Activated CD4-positive, alpha-beta memory T cell treated with anti-CD3 and anti-CD28 coated beads, Interleukin-2, amount 10 ng/mL, durations not matched to agents 7 days and 5 days (primary cell): Measurements from ENCODE around the gene DNAJB8. TPM values are rescaled to one million over a fixed set of nuclear protein-coding genes. Genes with fewer than 3 reads are reported as not detected.

Source experiments
- CTCF ChIA-PET: fragments of 350-600 bp; sonication (Branson Sonifier 250); formaldehyde crosslinking; loops from one replicate; lab custom pipeline; 2021; ENCODE audit warnings: antibody characterized with exemption, inconsistent platforms; lab: Charles Lee
- POLR2A ChIA-PET: fragments of 350-600 bp; sonication (Branson Sonifier 250); formaldehyde crosslinking; loops from one replicate; lab custom pipeline; 2021; ENCODE audit warnings: antibody characterized with exemption; lab: Charles Lee
- DNase-seq: peaks from one replicate; pipeline ENCODE4 v3.0.0-alpha.2; 2020
- H3K27ac Mint-ChIP-seq: one replicate; pipeline ENCODE4 v1.8.0; 2021; ENCODE audit warnings: mild to moderate bottlenecking, mixed read lengths
- H3K27me3 Mint-ChIP-seq: one replicate; pipeline ENCODE4 v1.8.0; 2021; ENCODE audit warnings: mixed read lengths
- H3K36me3 Mint-ChIP-seq: one replicate; pipeline ENCODE4 v1.8.0; 2021; ENCODE audit warnings: low read depth, mixed read lengths
- H3K4me1 Mint-ChIP-seq: one replicate; pipeline ENCODE4 v1.8.0; 2021; ENCODE audit warnings: mixed read lengths
- H3K4me3 Mint-ChIP-seq: one replicate; pipeline ENCODE4 v1.8.0; 2021; ENCODE audit warnings: mild to moderate bottlenecking, mixed read lengths
- H3K9me3 Mint-ChIP-seq: one replicate; pipeline ENCODE4 v1.8.0; 2021; ENCODE audit warnings: mixed read lengths
- total RNA-seq, 2 experiments: library from RNA; stranded (reverse); gene quantifications; one replicate each; pipeline ENCODE4 v1.2.3, GENCODE V29; 2021

Gene DNAJB8
- total RNA-seq, 2 experiments from 2014 or later, result not detected

GRCh38 chr3:128491941-128492670, 25.4 kb upstream of the DNAJB8 start:
- ChIA-PET POLR2A (no interaction called here), CTCF (no interaction called here)
- H3K4me3 Mint-ChIP-seq, result peak overlapping the region; percentile 30
- peak overlapping the region; percentile 40 for H3K27ac Mint-ChIP-seq
- H3K27me3 Mint-ChIP-seq, result peaks cover 65% of the 10 kb centered on the region
- no peak for DNase-seq
- no peaks in the 10 kb centered on the region for H3K9me3 Mint-ChIP-seq
- no peaks in the 10 kb centered on the region for H3K36me3 Mint-ChIP-seq
- H3K4me1 Mint-ChIP-seq, result peaks cover 24% of the 10 kb centered on the region

GRCh38 chr3:128491691-128491940, 24.9 kb upstream of the DNAJB8 start:
- H3K4me3 Mint-ChIP-seq, result peak overlapping the region; percentile 30
- ChIA-PET POLR2A (no interaction called here), CTCF (no interaction called here)
- no peak for DNase-seq
- H3K36me3 Mint-ChIP-seq, result no peaks in the 10 kb centered on the region
- H3K9me3 Mint-ChIP-seq, result no peaks in the 10 kb centered on the region
- H3K27me3 Mint-ChIP-seq, result peaks cover 66% of the 10 kb centered on the region
- H3K4me1 Mint-ChIP-seq, result peaks cover 25% of the 10 kb centered on the region
- H3K27ac Mint-ChIP-seq, result peak overlapping the region; percentile 40

GRCh38 chr3:128490915-128491690, 24.4 kb upstream of the DNAJB8 start:
- ChIA-PET CTCF (no interaction called here), POLR2A (no interaction called here)
- Mint-ChIP-seq H3K4me3 (no peak overlapping the region), H3K27me3 (peaks cover 70% of the 10 kb centered on the region), H3K4me1 (peaks cover 29% of the 10 kb centered on the region), H3K36me3 (no peaks in the 10 kb centered on the region), H3K27ac (no peak overlapping the region), H3K9me3 (no peaks in the 10 kb centered on the region)
- no peak for DNase-seq

GRCh38 chr3:128490650-128490914, 23.9 kb upstream of the DNAJB8 start:
- ChIA-PET POLR2A (no interaction called here), CTCF (interaction anchor here (1.5 kb wide), 1 partner anchor 63 kb away, joined by 5 read pairs; no protein-coding TSS in a partner anchor)
- Mint-ChIP-seq H3K4me1 (peaks cover 27% of the 10 kb centered on the region), H3K27me3 (peaks cover 69% of the 10 kb centered on the region), H3K9me3 (no peaks in the 10 kb centered on the region), H3K36me3 (no peaks in the 10 kb centered on the region), H3K4me3 (no peak overlapping the region), H3K27ac (no peak overlapping the region)
- no peak for DNase-seq

- H3K27me3 Mint-ChIP-seq, result peaks cover 70% of the 10 kb centered on the region
- H3K36me3 Mint-ChIP-seq, result no peaks in the 10 kb centered on the region
- peak overlapping the region; percentile 56 for H3K4me3 Mint-ChIP-seq
- no peak overlapping the region for H3K27ac Mint-ChIP-seq
- CTCF ChIA-PET, result interaction anchor here (1.5 kb wide), 1 partner anchor 63 kb away, joined by 5 read pairs; no protein-coding TSS in a partner anchor
- POLR2A ChIA-PET, result no interaction called here
- H3K4me1 Mint-ChIP-seq, result peaks cover 27% of the 10 kb centered on the region
- H3K9me3 Mint-ChIP-seq, result no peaks in the 10 kb centered on the region
- DNase-seq, result no peak
These were observed 23.4 kb upstream of the DNAJB8 start for GRCh38 chr3:128489927-128490649.

GRCh38 chr3:128489674-128489926, 22.9 kb upstream of the DNAJB8 start:
- H3K36me3 Mint-ChIP-seq, result no peaks in the 10 kb centered on the region
- ChIA-PET POLR2A (no interaction called here), CTCF (interaction anchor here (1.5 kb wide), 1 partner anchor 62 kb away, joined by 5 read pairs; no protein-coding TSS in a partner anchor)
- DNase-seq, result no peak
- H3K4me1 Mint-ChIP-seq, result peaks cover 27% of the 10 kb centered on the region
- peak overlapping the region; percentile 56 for H3K4me3 Mint-ChIP-seq
- no peaks in the 10 kb centered on the region for H3K9me3 Mint-ChIP-seq
- peaks cover 72% of the 10 kb centered on the region for H3K27me3 Mint-ChIP-seq
- no peak overlapping the region for H3K27ac Mint-ChIP-seq

GRCh38 chr3:128488991-128489673, 22.4 kb upstream of the DNAJB8 start:
- Mint-ChIP-seq H3K4me3 (peak overlapping the region; percentile 53), H3K36me3 (no peaks in the 10 kb centered on the region), H3K4me1 (peaks cover 27% of the 10 kb centered on the region), H3K9me3 (no peaks in the 10 kb centered on the region), H3K27ac (no peak overlapping the region), H3K27me3 (peaks cover 72% of the 10 kb centered on the region)
- ChIA-PET CTCF (interaction anchor here (1.5 kb wide), 1 partner anchor 62 kb away, joined by 5 read pairs; no protein-coding TSS in a partner anchor), POLR2A (no interaction called here)
- peak; percentile 41 for DNase-seq

- CTCF ChIA-PET, result no interaction called here
- peaks cover 72% of the 10 kb centered on the region for H3K27me3 Mint-ChIP-seq
- H3K36me3 Mint-ChIP-seq, result no peaks in the 10 kb centered on the region
- H3K9me3 Mint-ChIP-seq, result no peaks in the 10 kb centered on the region
- no peak for DNase-seq
- H3K27ac Mint-ChIP-seq, result no peak overlapping the region
- H3K4me1 Mint-ChIP-seq, result peaks cover 29% of the 10 kb centered on the region
- POLR2A ChIA-PET, result no interaction called here
- peak overlapping the region; percentile 53 for H3K4me3 Mint-ChIP-seq
These were observed 21.9 kb upstream of the DNAJB8 start for GRCh38 chr3:128488636-128488990.

- DNase-seq, result no peak
- CTCF ChIA-PET, result interaction anchor here (1.1 kb wide), 1 partner anchor 11 kb away, joined by 3 read pairs; no protein-coding TSS in a partner anchor
These were observed 21.3 kb upstream of the DNAJB8 start for GRCh38 chr3:128487813-128488635.

GRCh38 chr3:128487538-128487812, 20.8 kb upstream of the DNAJB8 start:
- Mint-ChIP-seq H3K4me1 (peaks cover 30% of the 10 kb centered on the region), H3K36me3 (no peaks in the 10 kb centered on the region), H3K27ac (no peak overlapping the region), H3K27me3 (peaks cover 78% of the 10 kb centered on the region), H3K4me3 (peak overlapping the region; percentile 65), H3K9me3 (no peaks in the 10 kb centered on the region)
- CTCF ChIA-PET, result interaction anchor here (1.1 kb wide), 1 partner anchor 12 kb away, joined by 3 read pairs; no protein-coding TSS in a partner anchor
- no peak for DNase-seq
- POLR2A ChIA-PET, result no interaction called here

More at GRCh38 chr3:128487813-128488635, 21.3 kb upstream of the DNAJB8 start:
- H3K4me3 Mint-ChIP-seq, result peak overlapping the region; percentile 24
- peaks cover 74% of the 10 kb centered on the region for H3K27me3 Mint-ChIP-seq
- no peaks in the 10 kb centered on the region for H3K9me3 Mint-ChIP-seq
- H3K4me1 Mint-ChIP-seq, result peaks cover 30% of the 10 kb centered on the region
- H3K36me3 Mint-ChIP-seq, result no peaks in the 10 kb centered on the region
- H3K27ac Mint-ChIP-seq, result no peak overlapping the region
- POLR2A ChIA-PET, result no interaction called here

- no peak overlapping the region for H3K27ac Mint-ChIP-seq
- no peaks in the 10 kb centered on the region for H3K36me3 Mint-ChIP-seq
- ChIA-PET CTCF (interaction anchor here (1.1 kb wide), 1 partner anchor 12 kb away, joined by 3 read pairs; no protein-coding TSS in a partner anchor), POLR2A (no interaction called here)
- H3K4me1 Mint-ChIP-seq, result peaks cover 27% of the 10 kb centered on the region
- no peaks in the 10 kb centered on the region for H3K9me3 Mint-ChIP-seq
- H3K27me3 Mint-ChIP-seq, result peaks cover 80% of the 10 kb centered on the region
- peak overlapping the region; percentile 65 for H3K4me3 Mint-ChIP-seq
- DNase-seq, result no peak
These were observed 20.2 kb upstream of the DNAJB8 start for GRCh38 chr3:128486681-128487537.

GRCh38 chr3:128486205-128486628, 19.5 kb upstream of the DNAJB8 start:
- H3K4me1 Mint-ChIP-seq, result peaks cover 25% of the 10 kb centered on the region
- H3K9me3 Mint-ChIP-seq, result no peaks in the 10 kb centered on the region
- no peak overlapping the region for H3K27ac Mint-ChIP-seq
- H3K36me3 Mint-ChIP-seq, result no peaks in the 10 kb centered on the region
- no peak for DNase-seq
- peak overlapping the region; percentile 65 for H3K4me3 Mint-ChIP-seq
- H3K27me3 Mint-ChIP-seq, result peaks cover 75% of the 10 kb centered on the region
- ChIA-PET POLR2A (no interaction called here), CTCF (no interaction called here)
